ENCODE results near the gene ADORA1.

- TF ChIP-seq CTCF (conservative IDR thresholded peaks at IDR 0.05; ENCODE audit: low read length) (no peak), EZH2phosphoT487 (IDR thresholded peaks at IDR 0.05; ENCODE audit: borderline replicate concordance, low read depth, low read length) (no peak)
These were observed 41.8 kb upstream of the ADORA1 start, which contains the start of gene MYOG for GRCh38 chr1:203085528-203086406.
